Activated T-cell treated with anti-CD3 and anti-CD28 coated beads, Interleukin-2, amount 50 U/mL, for 72 hours (primary cell): Measurements from ENCODE around the gene MORC2. TPM values are rescaled to one million over a fixed set of nuclear protein-coding genes. Genes with fewer than 3 reads are reported as not detected.

Source experiments
- ATAC-seq, 2 donors: fragments of 150-1000 bp; cut with Tn5 transposase; replicated peaks in 1 of 2; 2 replicates each; pipeline ENCODE4 v1.10.0; 2021; ENCODE audit warnings: moderate library complexity in 2 of 2, mild to moderate bottlenecking in 1 of 2
- DNase-seq, 2 donors: peaks; one replicate each; pipeline ENCODE4 v3.0.0; 2021 to 2022; ENCODE audit warnings: mixed read lengths in 1 of 2
- H3K27ac Mint-ChIP-seq: one replicate; pipeline ENCODE4 v1.8.0; 2022; ENCODE audit warnings: mild to moderate bottlenecking, moderate library complexity, mixed read lengths
- H3K27me3 Mint-ChIP-seq: one replicate; pipeline ENCODE4 v1.8.0; 2022; ENCODE audit warnings: low read depth, mixed read lengths
- H3K36me3 Mint-ChIP-seq, 2 donors: one replicate each; pipeline ENCODE4 v1.8.0; 2022; ENCODE audit warnings: mixed read lengths in 2 of 2, mild to moderate bottlenecking in 1 of 2; ENCODE audit not compliant: insufficient read depth in 2 of 2
- H3K4me1 Mint-ChIP-seq: one replicate; pipeline ENCODE4 v1.8.0; 2022; ENCODE audit warnings: low read depth, mixed read lengths
- H3K4me3 Mint-ChIP-seq, 2 donors: one replicate each; pipeline ENCODE4 v1.8.0; 2022; ENCODE audit warnings: mild to moderate bottlenecking in 2 of 2, mixed read lengths in 2 of 2, moderate library complexity in 2 of 2
- H3K9me3 Mint-ChIP-seq, 2 donors: one replicate each; pipeline ENCODE4 v1.8.0; 2022; ENCODE audit warnings: mixed read lengths in 2 of 2
- total RNA-seq, 2 donors: library from RNA; stranded (reverse); gene quantifications; one replicate each; pipeline ENCODE4 v1.2.3, GENCODE V29; 2022

MORC2 gene
- total RNA-seq, 2 donors from 2014 or later, result 27.2 to 42.0 TPM

- H3K4me3 Mint-ChIP-seq, result no peak overlapping the region
- no peaks in the 10 kb centered on the region for H3K4me1 Mint-ChIP-seq
- no peak for ATAC-seq
- no peak for DNase-seq
- H3K27ac Mint-ChIP-seq, result no peak overlapping the region
- no peaks in the 10 kb centered on the region for H3K27me3 Mint-ChIP-seq
- H3K36me3 Mint-ChIP-seq, result no peaks in the 10 kb centered on the region
- H3K9me3 Mint-ChIP-seq, result no peaks in the 10 kb centered on the region
Observed at GRCh38 chr22:30877662-30878515, 90.7 kb downstream of the MORC2 start.

GRCh38 chr22:30876915-30877553 is 91.5 kb downstream of the MORC2 start:
- ATAC-seq (no peak), DNase-seq (no peak)
- H3K27ac Mint-ChIP-seq, result no peak overlapping the region
- no peaks in the 10 kb centered on the region for H3K4me1 Mint-ChIP-seq
- no peaks in the 10 kb centered on the region for H3K36me3 Mint-ChIP-seq
- H3K9me3 Mint-ChIP-seq, result no peaks in the 10 kb centered on the region
- H3K4me3 Mint-ChIP-seq, result no peak overlapping the region
- no peaks in the 10 kb centered on the region for H3K27me3 Mint-ChIP-seq

- ATAC-seq, result no peak
- no peak for DNase-seq
- Mint-ChIP-seq H3K36me3 (no peaks in the 10 kb centered on the region), H3K27ac (no peak overlapping the region), H3K9me3 (no peaks in the 10 kb centered on the region), H3K27me3 (no peaks in the 10 kb centered on the region), H3K4me3 (no peak overlapping the region), H3K4me1 (no peaks in the 10 kb centered on the region)
Observed at GRCh38 chr22:30876221-30876751, 92.3 kb downstream of the MORC2 start.

- Mint-ChIP-seq H3K4me3 (no peak overlapping the region), H3K27me3 (no peaks in the 10 kb centered on the region), H3K36me3 (no peaks in the 10 kb centered on the region), H3K27ac (no peak overlapping the region), H3K4me1 (no peaks in the 10 kb centered on the region), H3K9me3 (no peaks in the 10 kb centered on the region)
- no peak for DNase-seq
- ATAC-seq, result no peak
Observed at GRCh38 chr22:30875481-30876215, 92.9 kb downstream of the MORC2 start.

Other genes starting within 250 kb of the MORC2 start
- gene TUG1, start 491 bp upstream of the MORC2 start, total RNA-seq, result 10 to 100 TPM; 64.2 to 86.7 TPM
- 10 to 100 TPM; 33.1 to 40.2 TPM for gene SMTN, start 112.5 kb upstream of the MORC2 start, total RNA-seq
- gene SELENOM, start 138.8 kb upstream of the MORC2 start, total RNA-seq, result 10 to 100 TPM in 1 of 2 donors, 1 to 10 TPM in 1; 6.8 to 13.5 TPM
- under 1 TPM; 0.29 to 0.37 TPM for gene INPP5J, start 154.2 kb upstream of the MORC2 start, total RNA-seq
- gene PLA2G3, start 171.7 kb upstream of the MORC2 start, total RNA-seq, result not detected
- 10 to 100 TPM; 26.9 to 27.8 TPM for gene RNF185, start 191.4 kb upstream of the MORC2 start, total RNA-seq
- 10 to 100 TPM; 36.2 to 37.0 TPM for gene LIMK2, start 243.5 kb upstream of the MORC2 start, total RNA-seq